GM04503 (cell line): ENCODE results near the gene PHC2.

ENCODE experiments used
- DNase-seq: peaks from one replicate; pipeline ENCODE4 v3.0.0-alpha.2; 2012; ENCODE audit warnings: low read depth

Gene PHC2

DNA sequence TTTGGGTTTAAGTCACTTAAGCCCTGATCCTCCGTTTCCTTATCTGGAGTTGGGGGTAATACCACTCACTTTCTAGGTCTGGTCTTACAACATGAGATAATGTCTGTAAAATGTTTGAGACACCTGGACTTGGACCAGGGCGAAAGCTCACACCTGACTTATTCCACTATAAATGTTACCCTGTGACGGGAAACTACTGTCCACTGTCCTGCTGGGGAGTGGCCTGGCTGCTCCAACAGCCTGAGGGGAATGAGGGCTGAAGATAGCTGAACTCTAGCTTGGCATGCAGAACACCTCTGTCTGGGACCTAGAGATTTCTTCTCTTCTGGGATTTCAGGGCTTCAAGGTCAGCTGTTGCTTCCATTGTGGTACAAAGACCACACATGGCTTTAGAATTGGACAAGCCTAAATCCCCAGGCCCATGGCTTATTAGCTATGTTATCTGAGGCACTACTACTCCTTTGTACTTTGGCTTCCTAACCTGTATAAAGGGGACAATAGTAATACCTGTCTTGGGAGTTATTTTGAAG is 100.5 kb downstream of the PHC2 start:
- no peak for DNase-seq

DNA sequence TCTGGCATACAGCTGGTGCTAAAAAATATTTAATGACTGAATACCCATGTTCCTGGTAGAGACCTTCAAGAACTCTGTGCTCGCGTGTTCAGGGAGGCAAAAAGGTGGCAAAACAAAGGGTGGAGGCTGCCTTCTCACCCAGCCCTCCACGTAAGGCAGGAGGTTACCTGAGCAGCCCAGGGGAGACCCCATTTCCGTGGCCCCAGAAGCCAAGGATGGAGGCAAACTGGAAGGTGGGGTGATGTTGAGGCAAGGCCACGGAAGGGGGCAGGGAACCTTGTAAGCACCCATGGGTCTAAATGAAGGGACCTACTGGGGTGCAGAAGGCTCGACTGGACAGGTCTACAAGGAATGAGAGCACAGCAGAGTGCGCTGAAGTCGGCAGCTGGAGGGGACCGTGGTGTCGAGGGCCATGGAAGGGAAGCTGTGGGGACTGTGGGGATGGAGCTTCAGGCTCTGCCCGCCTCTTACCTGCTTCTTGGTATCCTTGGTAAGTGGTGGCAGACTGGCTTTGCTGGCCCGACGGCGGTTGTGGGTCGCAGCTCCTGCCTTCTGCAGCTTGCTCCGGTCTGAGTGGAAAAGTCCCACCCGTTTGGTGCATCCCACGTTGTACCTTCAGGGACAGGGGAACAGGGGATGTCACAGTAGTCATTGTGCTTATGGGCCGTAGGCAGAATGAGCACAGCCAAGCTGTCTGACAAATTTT is 101.1 kb downstream of the PHC2 start:
- DNase-seq, result no peak

DNA sequence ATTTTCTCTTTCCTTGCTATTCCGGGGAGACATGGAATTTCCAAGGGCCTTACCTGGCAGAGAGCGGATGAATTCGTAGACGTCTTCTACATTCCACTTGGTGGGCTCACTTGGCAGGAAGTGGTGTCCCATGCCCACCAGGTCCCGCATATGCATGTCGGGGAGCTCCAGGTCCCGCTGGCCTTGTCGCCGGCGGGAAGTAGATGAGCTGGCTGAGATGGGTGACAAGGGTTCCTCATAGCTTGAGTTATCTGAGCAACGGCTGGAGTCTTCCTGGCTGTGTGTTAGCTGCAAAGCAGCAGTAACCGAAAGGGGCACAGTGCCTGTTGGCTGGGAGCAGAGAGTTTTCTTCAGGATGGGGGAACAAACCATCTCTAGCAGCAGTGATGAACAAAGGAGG is 102.1 kb downstream of the PHC2 start:
- DNase-seq, result no peak

DNA sequence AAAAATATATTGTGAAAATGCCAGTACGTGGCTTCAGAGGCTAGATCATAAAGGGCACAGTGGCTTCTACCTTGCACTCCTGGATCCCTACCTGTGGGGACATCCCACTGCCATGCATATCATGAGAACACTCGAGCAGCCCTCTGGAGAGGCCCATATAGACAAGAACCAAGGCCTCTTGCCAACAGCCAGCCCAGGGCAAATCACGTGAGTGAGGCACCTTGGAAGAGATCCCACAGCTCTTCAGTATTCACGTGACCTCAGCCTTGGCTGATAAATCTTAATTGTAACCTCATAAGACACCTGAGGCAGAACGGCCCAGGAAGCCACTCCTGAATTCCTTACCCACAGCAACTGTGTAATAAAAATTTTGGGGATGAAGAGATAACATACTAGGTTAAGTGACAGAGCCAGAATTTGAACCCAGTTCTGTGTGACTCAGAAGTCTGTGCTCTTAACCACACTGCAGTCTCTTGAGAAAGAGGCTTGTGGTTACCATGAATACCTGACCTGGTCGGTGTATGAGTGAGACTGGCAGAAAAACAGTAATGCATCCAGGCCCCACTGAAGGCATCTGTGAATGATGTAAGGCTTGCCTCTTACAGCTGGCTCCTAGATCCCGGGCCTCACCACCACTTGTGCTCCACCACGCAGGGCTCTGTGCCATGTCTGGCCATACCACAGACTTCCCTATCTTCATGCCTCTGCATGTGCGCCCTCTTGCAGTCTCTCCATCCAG is 103.1 kb downstream of the PHC2 start:
- DNase-seq, result peak; percentile 96

DNA sequence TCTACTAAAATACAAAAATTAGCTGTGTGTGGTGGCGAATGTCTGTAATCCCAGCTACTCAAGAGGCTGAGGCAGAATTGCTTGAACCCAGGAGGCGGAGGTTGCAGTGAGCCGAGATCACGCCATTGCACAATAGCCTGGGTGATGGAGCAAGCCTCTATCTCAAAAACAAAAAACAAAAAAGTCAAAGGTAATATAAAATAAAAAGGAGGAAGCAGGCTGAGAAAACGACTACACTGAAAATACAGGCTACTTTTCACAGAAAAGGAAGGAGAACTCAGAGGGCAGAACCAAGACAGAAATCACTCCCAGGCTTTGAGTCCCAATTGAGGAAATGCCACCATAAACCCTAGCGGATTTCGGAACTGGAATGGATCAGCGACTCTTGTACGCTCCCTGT is 104.1 kb downstream of the PHC2 start:
- DNase-seq, result no peak

DNA sequence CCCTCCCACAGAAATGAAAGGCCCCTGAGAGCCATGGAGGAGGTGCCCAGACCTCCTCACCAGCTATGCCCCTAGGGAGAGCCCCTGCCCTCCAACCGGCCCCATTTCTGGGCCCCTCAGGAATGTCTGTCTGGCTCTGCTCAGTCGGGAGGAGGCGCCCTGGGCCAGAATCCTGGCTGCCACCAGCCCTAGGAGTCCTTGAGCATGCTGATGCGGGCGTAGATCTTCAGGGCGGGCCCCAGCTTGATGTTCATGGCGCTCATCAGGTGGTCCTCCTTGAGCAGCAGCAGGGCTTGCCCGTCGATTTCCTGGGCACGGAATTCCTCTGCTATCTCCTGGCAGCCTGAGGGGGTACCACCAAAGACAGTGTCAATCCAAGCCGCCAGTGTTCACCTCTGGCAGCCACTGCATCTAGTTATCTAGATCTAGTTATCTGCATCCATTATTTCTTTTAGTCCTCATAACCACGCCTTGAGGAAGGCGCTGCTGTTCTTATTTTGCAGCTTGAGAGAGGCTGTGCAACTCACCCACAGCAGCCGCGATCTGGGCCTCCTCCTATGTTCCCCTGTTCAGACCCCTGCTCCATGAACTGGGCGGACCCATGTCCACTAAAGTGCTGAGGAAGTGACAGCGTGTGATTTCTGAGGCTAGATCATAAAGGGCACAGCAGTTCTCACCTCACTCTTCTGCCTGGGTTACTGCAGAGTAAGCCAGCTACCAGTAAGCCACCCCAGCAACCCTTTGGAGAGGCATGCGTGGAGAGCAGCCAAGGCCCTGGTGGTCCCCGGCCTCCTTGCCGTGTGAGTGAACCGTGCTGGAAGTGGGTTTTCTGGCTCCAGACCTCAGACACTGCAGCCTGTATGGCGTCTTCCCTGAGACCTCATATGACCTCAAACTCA is 106.0 kb downstream of the PHC2 start:
- DNase-seq, result no peak

DNA sequence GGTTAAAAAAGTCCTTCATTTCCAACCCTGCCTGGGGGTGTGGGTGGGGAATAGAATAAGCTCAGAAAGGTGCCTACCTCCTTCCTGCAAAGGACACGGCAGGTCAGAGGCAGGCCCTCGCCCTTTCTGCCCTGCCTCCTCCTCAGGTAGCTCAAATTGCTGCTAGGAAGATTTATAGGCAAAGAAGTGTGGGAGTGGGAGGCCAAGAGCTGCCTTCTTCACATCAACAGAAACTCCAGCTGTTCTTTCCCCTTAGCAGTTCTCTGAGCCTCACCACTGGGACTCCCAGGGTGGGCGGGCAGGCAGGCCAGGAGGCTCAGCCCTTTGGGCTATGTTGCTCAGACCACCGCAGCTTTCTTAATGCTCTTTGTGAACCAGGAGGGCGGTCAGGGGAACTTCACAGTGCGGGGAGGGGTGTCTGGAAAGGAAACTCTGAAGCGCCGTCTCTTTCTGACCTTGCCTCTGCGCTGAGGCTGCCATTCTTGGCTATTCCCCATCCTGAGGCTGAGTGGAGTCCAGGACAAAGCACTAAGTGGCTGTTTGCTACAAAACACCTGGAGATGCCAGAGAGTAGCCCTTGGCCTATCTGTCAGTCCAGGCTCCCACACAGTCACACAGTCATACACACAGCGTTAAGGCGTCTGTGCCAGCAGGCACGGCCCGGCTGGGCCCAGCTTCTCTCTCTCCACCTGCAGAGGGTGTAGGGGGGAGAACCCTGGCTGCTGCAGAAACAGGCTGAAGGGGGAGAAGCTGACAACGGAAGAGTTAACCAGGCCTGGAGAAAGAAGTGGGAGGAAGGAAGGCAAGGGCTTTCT is 107.0 kb downstream of the PHC2 start:
- DNase-seq, result no peak

DNA sequence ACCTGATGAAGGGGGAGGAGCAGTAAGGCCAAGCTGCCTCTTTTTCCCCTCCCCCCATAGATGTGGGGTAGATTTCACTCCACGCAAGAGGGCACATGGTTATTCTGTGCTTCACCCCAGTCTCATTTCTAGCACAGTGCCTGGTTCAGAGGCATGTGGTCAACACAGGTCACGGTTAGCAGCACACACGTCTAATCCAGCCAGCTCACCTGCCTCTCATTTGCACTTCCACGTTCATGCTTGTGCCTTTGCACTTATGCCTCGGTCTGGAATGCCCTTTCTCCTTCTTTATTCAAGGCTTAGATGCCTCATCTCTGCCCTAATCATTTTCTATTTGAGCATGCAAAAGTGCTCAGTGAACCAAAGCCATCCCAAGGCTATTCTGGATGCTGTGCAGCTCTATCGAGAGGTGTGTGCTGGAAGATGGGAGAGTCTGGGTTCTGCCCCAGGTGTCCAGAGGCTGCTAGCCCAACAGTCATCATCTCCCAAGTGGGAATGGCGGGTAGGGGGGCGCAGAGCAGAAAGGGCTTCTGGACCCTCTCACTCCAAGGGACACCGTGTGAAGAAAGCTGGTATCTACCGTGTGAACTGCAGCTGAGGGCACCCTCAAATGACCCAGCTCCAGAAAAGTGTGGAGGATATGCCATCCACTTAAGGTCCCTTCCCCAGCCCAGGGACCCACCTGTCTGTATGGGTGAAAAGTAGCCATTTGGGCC is 107.9 kb downstream of the PHC2 start:
- no peak for DNase-seq

DNA sequence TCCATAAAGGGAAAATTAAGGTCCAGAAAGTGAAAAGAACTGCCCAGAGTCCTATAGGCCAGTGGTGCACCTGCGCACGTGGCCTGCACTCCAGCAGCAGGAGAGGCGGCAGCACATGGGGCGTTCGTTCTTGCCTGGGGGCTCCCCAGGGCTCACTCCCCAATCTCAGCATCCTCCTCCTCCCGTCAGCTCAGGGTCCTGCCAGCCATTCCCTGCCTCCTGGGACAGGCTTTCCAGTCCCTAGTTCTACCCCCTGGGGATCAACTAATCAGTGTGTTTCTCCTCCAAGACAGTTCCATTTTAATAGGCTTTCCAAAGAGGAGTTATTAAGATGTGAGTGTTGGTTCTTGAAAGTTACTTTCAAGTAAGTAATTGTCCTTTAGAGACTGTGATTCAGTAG is 108.8 kb downstream of the PHC2 start:
- no peak for DNase-seq

DNA sequence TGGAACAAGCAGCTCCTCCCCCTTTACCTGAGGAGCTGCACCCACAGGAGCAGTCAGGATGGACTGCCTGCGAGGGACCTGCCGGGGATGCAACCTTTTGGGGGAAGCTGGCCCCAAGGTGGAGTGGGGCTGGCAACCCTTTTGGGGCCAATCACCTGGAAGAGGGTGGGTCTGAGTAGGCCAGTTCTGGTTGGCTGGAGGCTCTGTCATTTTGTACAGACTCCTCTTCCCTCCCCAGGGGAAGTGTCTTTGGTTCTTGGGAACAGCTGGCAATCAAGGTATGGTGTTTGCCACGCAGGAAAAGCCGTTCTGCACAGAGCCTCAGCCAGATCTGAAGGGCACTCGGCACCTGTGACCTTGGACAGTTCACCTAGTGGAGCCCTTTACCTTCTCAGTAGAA is 109.7 kb downstream of the PHC2 start:
- no peak for DNase-seq

DNA sequence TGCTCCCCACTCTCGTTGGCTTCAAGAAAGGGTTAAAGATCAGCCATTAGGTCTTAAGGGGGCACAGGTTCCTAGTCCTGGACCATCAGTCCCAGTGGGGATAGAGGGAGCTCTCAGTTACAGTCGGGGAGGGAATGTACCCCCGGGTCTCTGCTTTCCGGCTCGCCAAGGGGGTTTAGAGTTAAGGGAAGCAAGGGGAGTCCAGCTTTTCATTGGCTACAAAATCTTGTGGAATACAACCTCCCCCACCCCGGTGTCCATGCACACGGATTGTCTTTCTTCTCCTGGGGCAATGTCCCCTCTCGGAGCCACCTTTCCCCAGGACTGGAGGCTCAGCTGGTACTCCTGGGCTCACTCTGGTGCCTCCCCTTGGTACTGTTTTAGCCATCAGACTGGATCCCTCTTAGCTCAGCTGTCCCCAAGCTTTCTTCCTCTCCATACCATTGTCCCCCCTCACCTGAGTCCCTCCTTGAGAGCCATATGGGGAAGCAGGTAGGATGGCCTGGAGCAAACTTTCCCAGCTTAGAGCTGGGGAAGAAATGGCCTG is 110.2 kb downstream of the PHC2 start, which contains the start of gene A3GALT2:
Gene A3GALT2 (minus strand): TSS at position 480 of the 547 bp plus-strand sequence. CDS start 0 bp downstream, at position 480.
- no peak for DNase-seq

DNA sequence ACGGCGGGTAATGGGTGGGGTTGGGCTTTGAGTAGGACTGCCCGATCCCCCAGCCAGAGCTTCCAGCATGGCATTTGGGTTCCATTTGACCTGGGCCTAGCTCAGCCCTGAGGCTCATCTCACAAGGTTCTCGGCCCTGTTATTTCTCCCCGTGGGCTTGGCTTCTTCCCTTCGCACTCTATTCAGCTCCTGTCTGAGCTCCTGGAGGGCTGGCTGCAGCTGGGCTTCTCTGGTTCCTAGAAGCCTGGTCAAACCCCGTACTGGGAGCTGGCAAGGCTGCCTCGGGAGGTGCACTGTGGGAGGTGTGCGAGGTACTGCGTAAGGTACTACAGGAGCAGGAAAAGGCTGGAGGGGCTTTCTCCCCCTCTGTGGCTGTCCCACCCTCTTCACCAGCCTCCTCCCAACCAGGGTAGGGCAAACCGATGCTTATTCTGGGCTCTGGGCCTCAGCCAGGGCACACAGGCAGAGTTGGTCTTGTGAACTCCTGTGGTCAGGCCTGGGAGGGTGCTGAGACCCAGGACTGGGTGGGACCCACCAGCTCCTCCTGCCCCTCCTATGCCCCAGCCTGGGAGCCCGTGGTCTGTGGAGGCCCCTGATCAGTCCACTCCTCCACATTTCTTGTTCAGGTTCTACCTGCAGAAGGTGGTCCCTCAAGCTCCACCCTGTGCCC is 110.8 kb downstream of the PHC2 start:
- DNase-seq, result no peak

DNA sequence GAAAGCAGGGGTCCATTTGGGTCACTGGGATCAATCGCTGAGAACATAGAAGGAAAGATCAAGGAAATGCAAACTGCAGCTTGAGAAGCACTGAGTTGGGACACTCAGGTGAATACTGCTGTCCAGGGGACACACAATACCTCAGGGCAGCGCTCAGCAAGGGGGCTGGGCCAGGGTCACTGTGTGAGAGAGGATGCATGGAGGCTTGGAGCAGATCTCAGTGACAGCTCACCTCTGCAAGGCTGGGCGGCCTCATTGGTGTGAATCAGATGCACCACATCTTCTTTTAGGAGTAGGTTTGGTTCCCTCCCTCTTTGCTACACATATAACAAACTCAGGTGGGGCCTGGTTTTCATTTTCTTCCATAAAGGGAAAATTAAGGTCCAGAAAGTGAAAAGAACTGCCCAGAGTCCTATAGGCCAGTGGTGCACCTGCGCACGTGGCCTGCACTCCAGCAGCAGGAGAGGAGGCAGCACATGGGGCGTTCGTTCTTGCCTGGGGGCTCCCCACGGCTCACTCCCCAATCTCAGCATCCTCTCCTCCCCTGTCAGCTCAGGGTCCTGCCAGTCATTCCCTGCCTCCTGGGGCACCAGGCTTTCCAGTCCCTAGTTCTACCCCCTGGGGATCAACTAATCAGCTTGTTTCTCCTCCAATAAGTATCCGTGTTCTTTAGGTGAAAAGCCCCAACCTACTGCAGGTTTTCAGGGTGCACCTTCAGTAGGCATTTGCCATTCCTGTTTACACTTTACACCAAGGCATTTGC is 111.5 kb downstream of the PHC2 start:
- DNase-seq, result no peak

DNA sequence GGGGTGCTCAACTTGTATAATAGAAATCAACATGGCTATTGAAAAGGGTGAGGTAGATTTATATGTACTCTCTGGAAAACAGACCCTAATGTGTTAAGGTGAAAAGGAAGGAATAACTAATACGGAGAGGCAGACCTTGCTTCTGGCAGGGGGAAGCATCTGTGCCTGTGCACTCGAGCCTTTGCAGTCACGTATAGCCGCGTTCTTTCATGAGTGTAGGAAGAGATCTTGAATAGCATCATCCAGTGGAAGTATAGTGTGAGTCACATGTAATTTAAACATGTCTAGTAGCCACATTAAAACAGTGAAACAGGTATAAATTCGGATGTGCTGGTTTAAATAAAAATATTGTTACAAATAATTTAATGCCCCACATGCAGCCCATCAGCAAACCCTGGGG is 112.9 kb downstream of the PHC2 start:
- no peak for DNase-seq

DNA sequence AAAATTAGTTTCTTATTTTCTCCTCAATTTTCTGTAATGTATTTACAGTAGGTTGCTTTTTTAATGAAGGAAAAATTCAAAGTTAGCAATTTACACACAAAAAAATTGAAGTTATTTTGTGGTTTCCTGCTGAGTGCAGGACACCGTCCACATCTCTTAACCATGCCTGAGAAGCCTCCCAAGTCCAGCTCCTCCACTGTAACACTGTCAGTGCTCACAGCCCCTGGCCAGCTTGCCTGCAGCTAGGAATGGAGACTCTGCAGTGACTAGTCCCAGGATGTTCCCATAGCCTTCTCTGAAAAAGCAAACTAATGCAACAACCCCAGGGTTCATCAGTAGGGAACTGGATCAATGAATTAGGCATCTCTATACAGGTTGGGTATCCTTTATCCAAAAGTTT is 113.5 kb downstream of the PHC2 start:
- no peak for DNase-seq

DNA sequence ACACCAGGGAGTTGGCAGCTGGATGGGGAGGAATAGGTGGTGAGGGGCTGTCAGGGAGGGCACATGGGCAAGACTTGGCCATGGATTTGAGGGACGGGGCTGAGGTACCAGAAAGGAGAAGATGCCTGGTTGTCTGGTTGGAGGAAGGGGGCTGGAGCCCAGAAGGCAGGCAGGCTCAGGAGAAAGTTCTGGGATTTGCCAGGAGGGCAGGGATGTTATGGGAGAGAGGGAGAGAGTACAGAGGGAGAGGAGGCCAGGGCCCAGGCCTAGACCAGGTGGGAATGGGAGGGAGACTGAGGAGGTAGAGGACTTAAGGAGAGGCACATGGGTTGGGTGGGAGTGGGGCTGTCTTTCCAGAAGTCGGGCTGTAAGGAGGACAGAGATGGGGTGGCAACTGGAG is 114.3 kb downstream of the PHC2 start:
- no peak for DNase-seq

DNA sequence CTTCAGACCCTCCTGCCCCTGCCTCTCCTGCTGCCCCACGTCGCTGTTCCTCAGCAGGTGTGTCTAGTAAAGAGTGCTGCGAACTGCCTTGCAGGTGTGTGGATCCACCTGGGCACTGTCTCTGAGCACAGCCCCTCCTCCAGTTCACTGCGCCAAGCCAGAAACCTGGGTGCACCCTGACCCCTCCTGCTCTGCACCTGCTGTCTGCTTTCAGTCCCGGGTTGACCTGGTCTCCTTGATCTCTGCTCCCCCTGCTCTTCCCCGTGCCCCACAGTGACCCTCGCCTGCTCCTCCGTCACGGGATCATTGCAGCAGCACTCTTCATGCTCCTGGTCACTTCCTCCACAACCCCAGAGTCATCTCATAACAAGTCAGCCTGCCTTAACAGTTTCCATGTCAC is 116.5 kb downstream of the PHC2 start:
- DNase-seq, result no peak

DNA sequence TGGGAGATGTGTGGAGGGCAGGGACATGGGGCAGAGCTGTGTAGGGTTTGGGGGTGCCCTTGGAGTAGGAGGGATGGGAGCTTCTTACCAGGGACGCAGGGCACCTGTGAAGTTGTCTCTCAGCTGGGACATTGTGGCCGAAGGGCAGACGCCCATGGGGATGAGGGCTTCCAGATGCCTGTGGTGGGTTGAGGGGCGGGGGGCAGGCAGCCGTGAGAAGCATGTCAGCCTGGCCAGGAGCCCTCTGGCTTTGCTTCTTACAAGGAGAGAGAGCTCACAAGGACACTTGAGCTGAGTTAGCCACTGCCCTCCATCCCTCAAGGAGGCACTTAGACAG is 118.5 kb downstream of the PHC2 start:
- no peak for DNase-seq

DNA sequence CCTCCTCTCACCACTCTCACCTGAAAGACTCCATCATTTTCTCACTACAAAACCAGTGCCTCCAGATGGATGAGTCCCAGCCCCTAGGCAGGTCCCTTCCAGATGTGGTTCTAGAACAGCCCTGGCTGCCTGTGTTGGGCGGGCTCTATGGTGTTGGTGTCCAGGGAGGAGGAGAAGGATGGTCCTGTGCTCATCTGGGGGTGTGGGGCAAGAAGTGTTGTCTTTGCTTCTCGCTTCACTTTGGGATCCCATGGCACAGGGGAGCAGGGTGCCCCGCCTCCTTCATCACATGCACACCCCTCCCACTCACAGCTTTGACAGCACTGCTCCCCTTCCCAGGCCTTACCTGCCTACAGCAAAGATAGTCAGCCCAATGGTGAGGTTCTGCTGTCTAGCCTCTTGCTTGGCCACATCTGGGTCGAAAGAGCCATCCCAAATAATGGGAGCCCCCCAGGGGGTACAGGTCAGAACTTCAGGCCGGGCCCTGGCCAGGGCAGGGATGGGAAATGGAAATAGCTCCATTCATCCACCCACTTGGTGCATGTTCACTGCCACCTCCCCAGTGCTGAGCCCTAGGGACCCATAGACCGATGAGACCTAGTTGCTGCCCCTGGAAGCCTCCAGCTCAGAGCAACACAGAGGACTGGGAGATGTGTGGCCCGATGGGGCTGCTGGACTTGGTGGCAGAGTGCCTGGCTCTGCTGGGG is 119.0 kb downstream of the PHC2 start:
- DNase-seq, result no peak
